Activated naive CD4-positive, alpha-beta T cell treated with anti-CD3 and anti-CD28 coated beads for 36 hours (primary cell): ENCODE data around the gene SOX18. TPM values are rescaled to one million over a fixed set of nuclear protein-coding genes. Genes with fewer than 3 reads are reported as not detected.

ENCODE experiments used
- CTCF ChIA-PET: fragments of 350-600 bp; sonication (Branson Sonifier 250); formaldehyde crosslinking; loops from one replicate; lab custom pipeline; 2021; ENCODE audit warnings: antibody characterized with exemption; lab: Charles Lee
- DNase-seq: peaks from one replicate; pipeline ENCODE4 v3.0.0-alpha.2; 2020
- H3K27ac Mint-ChIP-seq: one replicate; pipeline ENCODE4 v1.8.0; 2021; ENCODE audit warnings: mild to moderate bottlenecking, mixed read lengths
- H3K27me3 Mint-ChIP-seq: one replicate; pipeline ENCODE4 v1.8.0; 2021; ENCODE audit warnings: low read depth, mixed read lengths
- H3K36me3 Mint-ChIP-seq: one replicate; pipeline ENCODE4 v1.8.0; 2021; ENCODE audit warnings: low read depth, mixed read lengths
- H3K4me1 Mint-ChIP-seq: one replicate; pipeline ENCODE4 v1.8.0; 2021; ENCODE audit warnings: low read depth, mixed read lengths
- H3K4me3 Mint-ChIP-seq: one replicate; pipeline ENCODE4 v1.8.0; 2021; ENCODE audit warnings: mild to moderate bottlenecking, moderate library complexity, mixed read lengths
- H3K9me3 Mint-ChIP-seq: one replicate; pipeline ENCODE4 v1.8.0; 2021; ENCODE audit warnings: mixed read lengths
- intact Hi-C: fragments of 100-400 bp; cut with micrococcal nuclease; formaldehyde crosslinking; loops from one replicate; pipeline ENCODE4 v1.15.1; 2023
- total RNA-seq, 2 experiments: library from RNA; stranded (reverse); gene quantifications; one replicate each; pipeline ENCODE4 v1.2.3, GENCODE V29; 2021

SOX18 gene
- total RNA-seq, 2 experiments from 2014 or later = not detected

DNA sequence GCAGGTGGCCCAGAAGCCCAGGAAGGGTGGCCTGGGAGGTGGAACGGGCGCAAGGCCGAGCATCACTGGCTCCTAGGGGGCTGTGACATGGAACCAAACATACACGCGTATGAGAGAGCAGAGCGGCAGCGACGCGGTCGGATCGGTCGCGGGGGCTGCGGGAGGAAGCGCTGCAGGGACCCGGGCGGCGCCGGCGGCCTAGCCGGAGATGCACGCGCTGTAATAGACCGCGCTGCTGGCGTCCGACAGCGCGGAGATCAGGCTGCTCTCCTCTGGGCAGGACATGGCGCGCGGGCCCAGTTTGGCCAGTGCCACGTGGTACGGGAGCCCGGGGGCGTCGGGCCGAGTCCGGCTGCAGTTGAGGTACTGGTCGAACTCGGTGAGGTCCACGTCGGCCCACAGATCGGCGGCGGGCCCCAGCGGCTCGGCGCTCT is 1.5 kb downstream of the SOX18 start:
- intact Hi-C loops = no loop called here
- no peaks in the 10 kb centered on the region for H3K9me3 Mint-ChIP-seq
- no peaks in the 10 kb centered on the region for H3K4me1 Mint-ChIP-seq
- H3K27ac Mint-ChIP-seq = no peak overlapping the region
- peaks cover 33% of the 10 kb centered on the region for H3K27me3 Mint-ChIP-seq
- DNase-seq = no peak
- CTCF ChIA-PET = interaction anchor here (1.5 kb wide), 1 partner anchor 9 kb away, joined by 3 read pairs; no protein-coding TSS in a partner anchor
- H3K4me3 Mint-ChIP-seq = no peak overlapping the region
- no peaks in the 10 kb centered on the region for H3K36me3 Mint-ChIP-seq

DNA sequence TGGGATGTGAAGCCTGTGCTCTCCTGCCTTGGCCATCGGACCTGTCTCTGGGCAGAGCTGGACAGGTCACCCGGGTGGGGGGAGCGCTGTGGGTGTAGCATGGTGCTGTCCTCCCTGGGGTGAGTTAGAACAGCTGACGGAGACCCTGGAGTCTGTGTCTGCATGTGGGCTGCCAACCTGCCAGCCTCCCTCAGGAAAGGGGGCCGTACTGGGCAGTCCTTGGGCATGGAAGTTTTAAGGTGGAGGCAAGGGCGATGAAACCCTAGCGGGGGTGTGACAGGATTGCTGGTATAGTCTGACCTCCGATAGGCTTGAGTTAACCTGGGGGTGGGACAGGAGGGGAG is 2.4 kb downstream of the SOX18 start:
- no peak for DNase-seq
- Mint-ChIP-seq H3K27me3 (peaks cover 30% of the 10 kb centered on the region), H3K4me3 (no peak overlapping the region), H3K9me3 (no peaks in the 10 kb centered on the region), H3K36me3 (no peaks in the 10 kb centered on the region), H3K4me1 (no peaks in the 10 kb centered on the region), H3K27ac (no peak overlapping the region)
- intact Hi-C loops = no loop called here
- CTCF ChIA-PET = interaction anchor here (1.5 kb wide), 1 partner anchor 8 kb away, joined by 3 read pairs; no protein-coding TSS in a partner anchor

- H3K36me3 Mint-ChIP-seq = no peaks in the 10 kb centered on the region
- intact Hi-C loops = no loop called here
- peaks cover 18% of the 10 kb centered on the region for H3K27me3 Mint-ChIP-seq
- peaks cover 7% of the 10 kb centered on the region for H3K4me1 Mint-ChIP-seq
- CTCF ChIA-PET = no interaction called here
- H3K9me3 Mint-ChIP-seq = no peaks in the 10 kb centered on the region
- no peak for DNase-seq
- H3K27ac Mint-ChIP-seq = no peak overlapping the region
- H3K4me3 Mint-ChIP-seq = no peak overlapping the region
These were observed 4.0 kb downstream of the SOX18 start for GRCh38 chr20:64045346-64046011.

GRCh38 chr20:64044484-64045247 is 4.8 kb downstream of the SOX18 start:
- no peaks in the 10 kb centered on the region for H3K9me3 Mint-ChIP-seq
- no peak for DNase-seq
- no peak overlapping the region for H3K27ac Mint-ChIP-seq
- H3K4me1 Mint-ChIP-seq = peaks cover 13% of the 10 kb centered on the region
- H3K27me3 Mint-ChIP-seq = peaks cover 13% of the 10 kb centered on the region
- CTCF ChIA-PET = no interaction called here
- no peak overlapping the region for H3K4me3 Mint-ChIP-seq
- H3K36me3 Mint-ChIP-seq = no peaks in the 10 kb centered on the region
- intact Hi-C loops = no loop called here

DNA sequence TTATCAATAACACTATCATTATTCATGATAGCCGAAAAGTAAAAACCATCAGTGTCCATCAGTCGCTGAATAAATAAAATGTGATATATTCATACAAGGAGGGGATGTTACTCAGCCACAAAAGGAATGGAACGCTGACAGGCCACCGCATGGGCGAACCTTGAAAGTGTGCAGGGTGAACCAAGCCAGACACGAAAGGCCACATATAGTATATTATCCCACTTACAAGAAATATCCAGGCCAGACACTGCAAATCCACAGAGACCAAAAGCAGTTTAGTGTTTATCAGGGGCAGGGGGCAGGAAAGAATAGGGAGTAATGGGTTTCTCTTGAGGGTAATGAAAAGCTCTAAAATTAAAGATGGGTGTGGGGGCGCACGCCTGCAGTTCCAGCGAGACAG is 5.7 kb downstream of the SOX18 start:
- peaks cover 20% of the 10 kb centered on the region for H3K4me1 Mint-ChIP-seq
- peak overlapping the region; percentile 37 for H3K4me3 Mint-ChIP-seq
- H3K27ac Mint-ChIP-seq = no peak overlapping the region
- CTCF ChIA-PET = interaction anchor here (1.2 kb wide), 1 partner anchor 10 kb away, joined by 4 read pairs; no protein-coding TSS in a partner anchor
- no peak for DNase-seq
- intact Hi-C loops = no loop called here
- H3K27me3 Mint-ChIP-seq = peaks cover 11% of the 10 kb centered on the region
- no peaks in the 10 kb centered on the region for H3K9me3 Mint-ChIP-seq
- H3K36me3 Mint-ChIP-seq = no peaks in the 10 kb centered on the region

- peak overlapping the region; percentile 74 for H3K4me3 Mint-ChIP-seq
- no peaks in the 10 kb centered on the region for H3K36me3 Mint-ChIP-seq
- no peaks in the 10 kb centered on the region for H3K9me3 Mint-ChIP-seq
- CTCF ChIA-PET = interaction anchor here (1.3 to 4.5 kb wide), 2 partner anchors 15 to 62 kb away, joined by 4 to 16 read pairs; partner anchors contain the start of gene PRPF6
- peak overlapping the region; percentile 66 for H3K27ac Mint-ChIP-seq
- H3K4me1 Mint-ChIP-seq = peaks cover 23% of the 10 kb centered on the region
- intact Hi-C loops = no loop called here
- H3K27me3 Mint-ChIP-seq = peaks cover 7% of the 10 kb centered on the region
- DNase-seq = no peak
These were observed 7.2 kb downstream of the SOX18 start for GRCh38 chr20:64042054-64042781.

- CTCF ChIA-PET = interaction anchor here (1.3 to 4.5 kb wide), 2 partner anchors 16 to 61 kb away, joined by 4 to 16 read pairs; partner anchors contain the start of gene PRPF6
- intact Hi-C loops = no loop called here
- no peak for DNase-seq
- Mint-ChIP-seq H3K36me3 (no peaks in the 10 kb centered on the region), H3K4me1 (peaks cover 28% of the 10 kb centered on the region), H3K4me3 (peak overlapping the region; percentile 74), H3K27me3 (peaks cover 3% of the 10 kb centered on the region), H3K9me3 (no peaks in the 10 kb centered on the region), H3K27ac (no peak overlapping the region)
These were observed 7.7 kb downstream of the SOX18 start for GRCh38 chr20:64041781-64042053.

GRCh38 chr20:64041040-64041780 is 8.2 kb downstream of the SOX18 start:
- no peaks in the 10 kb centered on the region for H3K9me3 Mint-ChIP-seq
- intact Hi-C loops = no loop called here
- H3K4me1 Mint-ChIP-seq = peaks cover 32% of the 10 kb centered on the region
- DNase-seq = no peak
- no peak overlapping the region for H3K27ac Mint-ChIP-seq
- no peaks in the 10 kb centered on the region for H3K36me3 Mint-ChIP-seq
- peak overlapping the region; percentile 74 for H3K4me3 Mint-ChIP-seq
- CTCF ChIA-PET = interaction anchor here (0.5 to 5.3 kb wide), 5 partner anchors 13 to 80 kb away, joined by 3 to 39 read pairs (median 5); partner anchors contain the start of gene PRPF6
- H3K27me3 Mint-ChIP-seq = peaks cover 2% of the 10 kb centered on the region

DNA sequence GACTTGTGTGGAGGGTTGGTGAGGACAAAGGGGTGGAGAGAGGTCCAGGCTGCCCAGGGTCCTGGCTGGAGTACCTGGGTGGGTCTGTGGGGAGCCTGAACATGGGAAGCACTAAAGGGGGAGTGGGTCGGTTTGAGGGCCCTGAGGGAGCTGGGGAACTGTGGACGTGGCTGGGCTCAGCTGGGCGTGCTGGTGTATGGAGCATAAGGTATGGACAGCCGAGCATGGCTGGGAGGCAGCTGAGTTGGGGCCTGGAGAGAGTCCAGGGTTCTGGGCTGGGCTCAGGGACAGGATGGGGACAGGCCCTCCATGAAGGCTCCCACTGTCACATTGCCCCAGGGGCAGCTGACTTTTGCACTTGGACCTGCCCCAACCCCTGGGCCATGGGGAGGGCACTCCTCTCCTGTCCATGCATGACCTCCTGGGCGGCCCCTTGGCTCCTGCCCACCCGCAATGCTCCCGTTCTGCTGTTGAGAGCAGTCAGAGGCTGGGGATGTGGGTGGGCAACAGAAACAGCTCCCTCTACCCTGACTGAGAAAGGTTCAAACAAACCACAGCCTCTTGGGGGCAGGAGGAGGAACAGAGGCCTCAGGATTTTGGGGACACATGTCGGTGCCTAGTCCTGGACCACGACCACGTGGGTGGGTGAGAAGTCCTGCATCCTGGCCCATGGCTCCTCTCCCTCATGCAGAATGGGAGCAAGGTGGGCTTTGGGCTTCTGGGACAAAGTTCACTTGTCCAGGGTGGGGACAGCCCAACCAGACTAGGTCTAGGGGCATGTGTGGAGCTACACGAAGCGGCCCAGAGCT is 9.0 kb downstream of the SOX18 start:
- H3K36me3 Mint-ChIP-seq = no peaks in the 10 kb centered on the region
- intact Hi-C loops = no loop called here
- CTCF ChIA-PET = interaction anchor here (0.9 to 5.3 kb wide), 13 partner anchors 13 to 216 kb away, joined by 3 to 39 read pairs (median 8); partner anchors contain the start of genes LKAAEAR1, PCMTD2, PRPF6 and SAMD10
- peaks cover 38% of the 10 kb centered on the region for H3K4me1 Mint-ChIP-seq
- no peak overlapping the region for H3K4me3 Mint-ChIP-seq
- peaks cover 2% of the 10 kb centered on the region for H3K27me3 Mint-ChIP-seq
- no peaks in the 10 kb centered on the region for H3K9me3 Mint-ChIP-seq
- no peak overlapping the region for H3K27ac Mint-ChIP-seq
- no peak for DNase-seq

DNA sequence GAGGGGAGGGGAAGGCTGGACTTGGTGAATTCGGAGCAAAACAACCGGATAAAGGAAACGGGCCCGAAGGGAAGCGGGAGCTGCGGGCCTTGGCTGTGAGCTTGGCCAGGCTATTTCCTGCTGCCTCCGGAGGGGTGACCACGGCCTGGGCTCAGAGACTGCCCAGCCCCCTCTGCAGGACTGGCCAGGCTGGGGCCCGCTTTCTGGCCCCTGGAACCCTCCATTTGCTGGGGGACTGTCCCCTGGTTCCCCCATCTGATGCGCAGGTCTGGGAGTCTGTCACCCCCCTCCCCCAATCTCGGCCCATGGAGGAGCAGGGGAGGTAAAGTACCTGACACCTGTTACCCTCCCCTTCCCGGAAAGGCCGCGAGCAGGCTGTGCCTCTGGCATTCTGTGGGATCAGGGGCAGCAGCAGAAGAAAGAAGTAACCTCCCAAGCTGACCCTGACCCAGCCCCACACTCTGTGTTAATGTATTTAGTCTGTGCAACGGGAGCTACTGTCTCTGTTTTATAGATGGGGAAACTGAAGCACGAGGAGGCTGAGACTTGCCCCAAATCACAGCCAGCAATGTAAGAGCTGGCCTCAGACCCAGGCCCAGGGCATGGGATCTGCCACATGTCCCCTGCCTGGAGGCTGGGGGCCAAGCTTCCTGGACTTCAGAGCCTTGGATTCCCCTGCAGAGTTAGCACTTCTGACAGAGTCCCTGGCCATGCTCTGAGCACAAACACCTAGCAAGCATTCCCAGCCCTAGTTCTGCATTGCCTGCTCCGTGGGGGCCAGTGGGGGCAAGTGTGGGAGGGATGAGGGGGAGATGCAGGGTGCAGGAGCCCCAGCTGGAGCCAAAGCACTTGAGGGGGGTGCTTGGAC is 9.9 kb downstream of the SOX18 start:
- DNase-seq = no peak
- peaks cover 46% of the 10 kb centered on the region for H3K4me1 Mint-ChIP-seq
- intact Hi-C loops = loop anchor here (1.0 to 5.0 kb wide), 5 partner anchors 18 to 501 kb away; no protein-coding TSS in a partner anchor
- no peak overlapping the region for H3K27ac Mint-ChIP-seq
- no peaks in the 10 kb centered on the region for H3K36me3 Mint-ChIP-seq
- H3K9me3 Mint-ChIP-seq = no peaks in the 10 kb centered on the region
- CTCF ChIA-PET = interaction anchor here (0.6 to 5.3 kb wide), 23 partner anchors 8 to 217 kb away, joined by 3 to 39 read pairs (median 5); partner anchors contain the start of genes LKAAEAR1, PCMTD2, PRPF6 and SAMD10
- peaks cover 2% of the 10 kb centered on the region for H3K27me3 Mint-ChIP-seq
- H3K4me3 Mint-ChIP-seq = peak overlapping the region; percentile 67
